ENCODE data around the gene TCF15.
"Not testable (repeated sequence)": the region's sequence is repeated elsewhere in the genome, so short reads cannot be mapped to it uniquely, and the experiment has no call there.

The TCF15 gene

GRCh38 chr20:595330-596308, 14.5 kb downstream of the TCF15 start:
- no peaks in the 10 kb centered on the region for H3K9me3 Mint-ChIP-seq
- DNase-seq (ENCODE audit: low spot score), result no peak
- no peaks in the 10 kb centered on the region for H3K36me3 Mint-ChIP-seq (ENCODE audit: low read depth)
- H3K4me3 Mint-ChIP-seq, result no peak overlapping the region
- H3K4me1 Mint-ChIP-seq (ENCODE audit: low read depth), result no peaks in the 10 kb centered on the region
- H3K27ac Mint-ChIP-seq, result no peak overlapping the region
- peaks cover 9% of the 10 kb centered on the region for H3K27me3 Mint-ChIP-seq (ENCODE audit: low read depth)

DNA sequence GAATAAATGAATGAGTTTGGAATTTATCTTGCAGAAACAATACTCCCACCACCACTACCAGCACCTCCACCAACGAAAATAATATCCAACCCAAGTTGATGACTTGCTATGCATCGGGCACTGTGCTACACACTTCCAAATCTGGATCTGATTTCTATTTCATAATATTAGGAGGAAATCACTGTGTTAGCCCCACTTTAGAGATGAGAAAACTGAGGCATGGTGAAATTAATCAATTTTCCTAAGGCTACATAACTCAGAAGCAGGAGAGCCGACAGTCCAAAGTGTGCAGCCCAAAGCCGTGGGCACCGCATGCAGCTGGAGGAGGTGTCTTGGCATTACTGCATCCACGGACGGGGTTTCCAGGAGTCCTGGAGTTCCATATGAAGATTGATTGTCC, 17.6 kb downstream of the TCF15 start:
- Mint-ChIP-seq H3K36me3 (ENCODE audit: low read depth) (no peaks in the 10 kb centered on the region), H3K27me3 (ENCODE audit: low read depth) (peaks cover 9% of the 10 kb centered on the region), H3K4me1 (ENCODE audit: low read depth) (no peaks in the 10 kb centered on the region), H3K27ac (no peak overlapping the region), H3K9me3 (no peaks in the 10 kb centered on the region), H3K4me3 (no peak overlapping the region)
- DNase-seq (ENCODE audit: low spot score), result no peak

DNA sequence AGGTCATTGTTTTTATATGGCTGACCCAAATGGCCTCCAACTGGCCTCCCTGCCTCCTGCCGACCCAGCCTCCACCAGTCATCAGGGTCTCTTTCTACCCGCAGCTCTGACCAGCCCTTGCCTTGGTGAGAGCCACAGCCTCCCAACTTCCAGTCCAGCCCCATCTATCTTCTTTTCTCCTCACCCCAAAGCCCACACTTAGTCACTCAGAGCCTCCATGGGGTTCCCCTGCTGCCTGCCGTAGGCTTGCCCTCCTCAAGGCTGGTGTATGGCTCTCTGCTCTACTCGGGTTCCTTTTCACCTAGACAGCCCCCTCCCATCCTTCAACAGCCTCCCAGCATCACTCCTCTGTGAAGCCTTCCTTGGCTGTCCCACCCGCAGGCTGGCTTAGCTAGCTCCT, 18.2 kb downstream of the TCF15 start:
- no peaks in the 10 kb centered on the region for H3K36me3 Mint-ChIP-seq (ENCODE audit: low read depth)
- no peaks in the 10 kb centered on the region for H3K9me3 Mint-ChIP-seq
- no peak overlapping the region for H3K4me3 Mint-ChIP-seq
- H3K27me3 Mint-ChIP-seq (ENCODE audit: low read depth), result peaks cover 9% of the 10 kb centered on the region
- no peak overlapping the region for H3K27ac Mint-ChIP-seq
- no peak for DNase-seq (ENCODE audit: low spot score)
- no peaks in the 10 kb centered on the region for H3K4me1 Mint-ChIP-seq (ENCODE audit: low read depth)

DNA sequence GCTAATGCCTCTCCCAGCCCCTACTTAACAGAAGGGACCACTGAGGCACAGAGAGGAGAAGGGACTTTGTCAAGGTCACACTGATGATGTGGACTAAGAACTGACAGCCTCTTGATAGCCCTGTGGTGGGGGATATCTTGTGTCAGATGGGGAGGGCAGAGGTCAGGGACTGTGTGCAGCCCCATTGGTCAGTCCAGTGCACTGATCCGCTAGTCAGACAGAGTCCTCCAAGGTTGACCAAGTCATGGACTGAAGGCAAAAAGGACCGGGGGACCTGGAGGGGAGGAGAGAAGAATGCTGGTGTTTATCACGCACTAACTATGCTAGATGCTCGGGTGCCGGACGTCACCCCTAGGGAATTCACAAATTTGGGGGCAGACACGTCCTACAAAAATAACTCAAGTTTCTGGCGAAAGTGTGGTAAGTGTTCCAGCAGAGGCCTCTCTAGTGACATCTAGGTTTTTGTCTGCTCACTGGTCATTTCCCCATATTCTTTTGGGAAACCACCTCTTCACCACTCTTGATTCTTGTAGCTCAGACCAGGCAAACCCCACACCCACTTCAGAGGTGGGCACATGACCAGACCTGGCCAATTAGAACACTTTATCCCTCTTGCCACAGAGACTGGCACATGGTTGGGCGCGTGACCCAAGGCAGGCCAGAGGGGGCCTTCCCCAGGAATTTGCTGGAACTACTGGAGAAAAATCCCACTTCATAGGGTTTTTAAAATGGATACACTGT, 21.0 kb downstream of the TCF15 start:
- Mint-ChIP-seq H3K27ac (no peak overlapping the region), H3K9me3 (no peaks in the 10 kb centered on the region), H3K4me3 (no peak overlapping the region), H3K36me3 (ENCODE audit: low read depth) (no peaks in the 10 kb centered on the region), H3K4me1 (ENCODE audit: low read depth) (no peaks in the 10 kb centered on the region), H3K27me3 (ENCODE audit: low read depth) (peaks cover 11% of the 10 kb centered on the region)
- no peak for DNase-seq (ENCODE audit: low spot score)

- Mint-ChIP-seq H3K9me3 (no peaks in the 10 kb centered on the region), H3K27me3 (ENCODE audit: low read depth) (peaks cover 11% of the 10 kb centered on the region), H3K4me1 (ENCODE audit: low read depth) (no peaks in the 10 kb centered on the region), H3K27ac (no peak overlapping the region), H3K36me3 (ENCODE audit: low read depth) (no peaks in the 10 kb centered on the region), H3K4me3 (no peak overlapping the region)
- DNase-seq (ENCODE audit: low spot score), result no peak
Observed at GRCh38 chr20:588476-588875, 21.6 kb downstream of the TCF15 start.

- Mint-ChIP-seq H3K27ac (no peak overlapping the region), H3K36me3 (ENCODE audit: low read depth) (no peaks in the 10 kb centered on the region), H3K4me1 (ENCODE audit: low read depth) (no peaks in the 10 kb centered on the region), H3K9me3 (no peaks in the 10 kb centered on the region), H3K4me3 (no peak overlapping the region), H3K27me3 (ENCODE audit: low read depth) (peaks cover 7% of the 10 kb centered on the region)
- DNase-seq (ENCODE audit: low spot score), result no peak
Observed at GRCh38 chr20:584971-585301, 25.2 kb downstream of the TCF15 start.

DNA sequence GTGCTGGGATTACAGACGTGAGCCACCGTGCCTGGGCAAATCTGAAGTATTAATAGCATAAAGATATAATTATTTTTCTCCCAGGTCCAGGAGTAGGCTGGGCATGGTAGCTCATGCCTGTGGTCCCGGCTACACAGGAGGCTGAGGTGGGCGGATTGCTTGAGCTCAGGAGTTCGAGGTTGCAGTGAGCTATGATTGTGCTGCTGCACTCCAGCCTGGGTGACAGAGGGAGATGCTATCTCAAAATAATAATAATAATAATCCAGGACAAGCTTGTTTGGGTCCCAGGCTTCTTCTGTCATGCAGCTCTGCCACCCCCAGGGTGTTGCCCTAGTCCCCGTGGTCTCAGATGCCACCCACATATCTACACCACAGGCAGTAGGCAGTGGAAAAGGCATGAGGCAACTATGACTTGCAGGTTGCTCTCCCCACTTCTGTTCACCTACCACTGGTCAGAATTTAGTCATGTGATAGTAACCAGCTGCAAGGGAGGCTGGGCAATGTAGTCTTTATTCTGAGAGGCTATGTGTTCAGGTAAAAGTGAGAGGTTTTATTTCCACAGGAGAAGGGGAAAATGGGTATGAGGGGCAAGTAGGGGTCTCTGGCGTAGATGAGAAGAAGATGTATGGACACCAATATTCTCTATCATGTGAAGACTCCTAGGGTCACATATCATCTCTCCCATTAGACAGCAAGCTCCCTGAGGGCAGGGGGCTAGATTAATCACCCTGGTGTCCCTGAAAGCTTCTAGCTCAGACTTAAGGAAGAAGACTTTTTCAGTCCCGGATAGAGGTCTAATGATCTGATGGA, 25.7 kb downstream of the TCF15 start:
- Mint-ChIP-seq H3K27me3 (ENCODE audit: low read depth) (peaks cover 7% of the 10 kb centered on the region), H3K36me3 (ENCODE audit: low read depth) (no peaks in the 10 kb centered on the region), H3K9me3 (no peaks in the 10 kb centered on the region), H3K4me3 (no peak overlapping the region), H3K27ac (no peak overlapping the region), H3K4me1 (ENCODE audit: low read depth) (no peaks in the 10 kb centered on the region)
- no peak for DNase-seq (ENCODE audit: low spot score)

DNA sequence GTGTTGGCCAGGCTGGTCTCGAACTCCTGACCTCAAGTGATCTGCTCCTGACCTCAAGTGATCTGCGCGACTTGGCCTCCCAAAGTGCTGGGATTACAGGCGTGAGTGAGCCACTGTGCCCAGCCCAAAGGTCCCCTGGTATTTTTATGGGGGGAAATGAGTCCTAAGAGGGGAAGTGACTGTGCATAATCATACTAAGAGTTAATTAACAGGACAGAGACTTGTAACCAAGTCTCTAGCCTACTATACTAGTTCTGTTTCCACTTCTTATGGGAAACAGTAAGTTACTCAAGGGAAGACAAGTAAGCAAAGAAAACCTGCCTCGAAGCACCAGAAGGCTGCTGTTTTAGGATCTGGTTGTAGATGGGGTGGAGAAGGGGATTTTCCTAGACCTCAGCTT, 27.9 kb downstream of the TCF15 start:
- no peak for DNase-seq (ENCODE audit: low spot score)
- H3K4me3 Mint-ChIP-seq, result no peak overlapping the region
- H3K9me3 Mint-ChIP-seq, result no peaks in the 10 kb centered on the region
- H3K27ac Mint-ChIP-seq, result no peak overlapping the region
- no peaks in the 10 kb centered on the region for H3K4me1 Mint-ChIP-seq (ENCODE audit: low read depth)
- peaks cover 7% of the 10 kb centered on the region for H3K27me3 Mint-ChIP-seq (ENCODE audit: low read depth)
- no peaks in the 10 kb centered on the region for H3K36me3 Mint-ChIP-seq (ENCODE audit: low read depth)

GRCh38 chr20:578940-579690, 31.0 kb downstream of the TCF15 start:
- H3K36me3 Mint-ChIP-seq (ENCODE audit: low read depth); H3K27ac Mint-ChIP-seq; H3K4me1 Mint-ChIP-seq (ENCODE audit: low read depth); H3K27me3 Mint-ChIP-seq (ENCODE audit: low read depth); H3K4me3 Mint-ChIP-seq; DNase-seq (ENCODE audit: low spot score); H3K9me3 Mint-ChIP-seq: not testable (repeated sequence)

DNA sequence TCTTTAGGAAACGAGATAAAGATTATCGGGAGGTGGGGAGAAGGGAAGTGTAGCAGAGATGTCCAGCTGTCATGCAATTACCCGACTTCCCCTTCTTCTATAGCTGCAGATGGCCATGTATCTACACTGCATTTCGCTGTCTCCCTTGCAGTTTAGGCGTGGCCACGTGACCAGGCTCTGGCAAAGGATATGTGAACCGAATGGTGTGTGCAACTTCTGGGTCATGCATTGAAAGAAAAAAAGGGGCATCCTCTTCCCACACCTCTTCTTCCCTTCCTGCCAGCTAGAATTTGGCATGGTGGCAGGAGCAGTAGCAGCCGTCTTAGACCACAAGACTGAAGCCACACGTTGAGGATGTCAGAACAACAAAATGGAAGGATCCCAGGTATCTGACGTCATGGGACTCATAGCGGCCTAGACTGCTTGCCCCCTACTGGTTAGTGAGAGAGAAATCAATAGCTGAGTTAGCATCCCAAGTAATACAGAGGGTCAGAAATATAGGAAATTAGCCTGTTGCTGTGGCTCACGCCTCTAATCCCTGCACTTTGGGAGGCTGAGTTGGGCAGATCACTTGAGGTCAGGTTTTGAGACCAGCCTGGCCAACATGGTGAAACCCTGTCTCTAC, 32.8 kb downstream of the TCF15 start:
- no peak overlapping the region for H3K4me3 Mint-ChIP-seq
- no peak for DNase-seq (ENCODE audit: low spot score)
- no peaks in the 10 kb centered on the region for H3K9me3 Mint-ChIP-seq
- no peak overlapping the region for H3K27ac Mint-ChIP-seq
- H3K36me3 Mint-ChIP-seq (ENCODE audit: low read depth), result no peaks in the 10 kb centered on the region
- H3K27me3 Mint-ChIP-seq (ENCODE audit: low read depth), result peaks cover 15% of the 10 kb centered on the region
- no peaks in the 10 kb centered on the region for H3K4me1 Mint-ChIP-seq (ENCODE audit: low read depth)

DNA sequence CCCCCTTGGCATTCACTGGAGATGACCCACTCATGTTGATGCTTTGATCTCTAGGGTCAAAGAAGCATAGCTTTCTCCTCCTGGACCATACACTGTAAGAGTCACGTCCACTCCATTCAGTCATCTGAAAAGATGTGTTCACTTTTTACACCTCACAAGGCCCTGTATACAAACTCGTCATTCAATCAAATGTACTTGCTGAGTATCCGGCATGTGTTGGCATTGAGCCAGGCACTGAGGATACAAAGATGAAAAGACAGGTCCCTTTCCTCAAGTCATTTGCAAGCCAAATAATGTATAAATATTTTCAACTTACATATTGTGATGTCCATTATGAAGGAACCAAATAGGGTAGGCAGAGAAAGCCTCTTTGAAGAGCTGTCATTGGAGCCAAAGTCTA, 34.0 kb downstream of the TCF15 start:
- Mint-ChIP-seq H3K4me1 (ENCODE audit: low read depth) (no peaks in the 10 kb centered on the region), H3K9me3 (no peaks in the 10 kb centered on the region), H3K27me3 (ENCODE audit: low read depth) (peaks cover 19% of the 10 kb centered on the region), H3K27ac (no peak overlapping the region), H3K36me3 (ENCODE audit: low read depth) (no peaks in the 10 kb centered on the region), H3K4me3 (no peak overlapping the region)
- DNase-seq (ENCODE audit: low spot score), result no peak

GRCh38 chr20:575230-575629, 34.9 kb downstream of the TCF15 start:
- no peaks in the 10 kb centered on the region for H3K36me3 Mint-ChIP-seq (ENCODE audit: low read depth)
- H3K27me3 Mint-ChIP-seq (ENCODE audit: low read depth), result peaks cover 19% of the 10 kb centered on the region
- DNase-seq (ENCODE audit: low spot score), result no peak
- no peaks in the 10 kb centered on the region for H3K9me3 Mint-ChIP-seq
- H3K4me3 Mint-ChIP-seq, result no peak overlapping the region
- no peaks in the 10 kb centered on the region for H3K4me1 Mint-ChIP-seq (ENCODE audit: low read depth)
- H3K27ac Mint-ChIP-seq, result no peak overlapping the region

DNA sequence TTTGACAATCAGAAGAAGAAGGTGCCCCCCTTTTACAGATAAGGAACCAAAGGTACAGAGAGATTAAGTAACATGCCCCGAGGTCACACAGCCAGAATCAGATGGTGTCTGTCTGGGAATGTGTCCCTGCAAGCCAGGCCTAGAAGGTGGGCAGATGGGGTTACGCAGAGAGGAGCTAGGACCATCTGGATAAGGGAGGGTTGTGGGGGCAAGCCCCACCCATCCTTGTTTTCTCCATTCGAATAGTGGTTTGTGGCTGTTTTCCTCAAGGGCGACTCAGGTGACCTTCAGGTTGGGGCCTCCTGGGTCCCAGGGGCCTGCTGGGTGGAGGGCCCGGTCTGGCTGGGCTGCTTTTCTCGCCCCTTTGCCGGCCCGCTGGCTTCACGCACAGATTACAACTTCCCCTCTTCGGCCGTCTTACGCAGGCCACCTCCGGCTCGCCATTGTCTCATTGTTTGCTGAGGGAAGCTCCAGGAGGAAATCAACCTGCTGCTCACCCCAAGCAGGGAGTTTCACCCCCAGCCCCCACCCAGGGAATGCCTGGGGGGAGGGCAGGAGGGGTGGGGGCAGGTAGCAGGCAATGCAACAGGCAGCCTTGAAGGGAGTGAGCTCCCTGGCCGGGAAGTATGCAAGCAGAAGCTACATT, 35.7 kb downstream of the TCF15 start:
- Mint-ChIP-seq H3K4me3 (no peak overlapping the region), H3K36me3 (ENCODE audit: low read depth) (no peaks in the 10 kb centered on the region), H3K9me3 (no peaks in the 10 kb centered on the region), H3K27ac (no peak overlapping the region), H3K4me1 (ENCODE audit: low read depth) (no peaks in the 10 kb centered on the region), H3K27me3 (ENCODE audit: low read depth) (peaks cover 25% of the 10 kb centered on the region)
- DNase-seq (ENCODE audit: low spot score), result no peak
